CD4-positive, alpha-beta T cell treated with Interleukin-17A for 1 hour (primary cell): ENCODE results near the gene EVC2.

Experiments used
- DNase-seq: peaks from one replicate; pipeline ENCODE4 v3.0.0-alpha.2; 2020

EVC2 gene

GRCh38 chr4:5708449-5709206 is at the start of gene EVC2:
Gene EVC2, minus strand, starts transcription at chr4:5708559. Its CDS starts 46 bp downstream, at chr4:5708513.
- peak; percentile 13 for DNase-seq

- DNase-seq: no peak
These were observed 49.6 kb upstream of the EVC2 start for GRCh38 chr4:5757954-5758353.

- no peak for DNase-seq
These were observed 49.2 kb upstream of the EVC2 start for GRCh38 chr4:5757536-5757935.

GRCh38 chr4:5757091-5757490 is 48.7 kb upstream of the EVC2 start:
- DNase-seq: no peak

GRCh38 chr4:5756271-5756670 is 47.9 kb upstream of the EVC2 start:
- no peak for DNase-seq

GRCh38 chr4:5755679-5756078 is 47.3 kb upstream of the EVC2 start:
- no peak for DNase-seq

GRCh38 chr4:5755161-5755560 is 46.8 kb upstream of the EVC2 start:
- no peak for DNase-seq

- no peak for DNase-seq
These were observed 46.1 kb upstream of the EVC2 start for GRCh38 chr4:5754529-5754881.

GRCh38 chr4:5753766-5754528 is 45.6 kb upstream of the EVC2 start:
- DNase-seq: no peak

- DNase-seq: no peak
These were observed 45.0 kb upstream of the EVC2 start for GRCh38 chr4:5753366-5753765.

- DNase-seq: no peak
These were observed 44.2 kb upstream of the EVC2 start for GRCh38 chr4:5752376-5753184.

- no peak for DNase-seq
These were observed 43.5 kb upstream of the EVC2 start for GRCh38 chr4:5751666-5752375.

GRCh38 chr4:5750946-5751665 is 42.7 kb upstream of the EVC2 start:
- no peak for DNase-seq

GRCh38 chr4:5750052-5750945 is 41.9 kb upstream of the EVC2 start:
- no peak for DNase-seq

GRCh38 chr4:5749568-5749967 is 41.2 kb upstream of the EVC2 start:
- no peak for DNase-seq

GRCh38 chr4:5747738-5748375 is 39.5 kb upstream of the EVC2 start:
- no peak for DNase-seq

GRCh38 chr4:5746829-5747737 is 38.7 kb upstream of the EVC2 start:
- no peak for DNase-seq

GRCh38 chr4:5746250-5746649 is 37.9 kb upstream of the EVC2 start:
- DNase-seq: no peak

- no peak for DNase-seq
These were observed 34.6 kb upstream of the EVC2 start for GRCh38 chr4:5742968-5743367.

- DNase-seq: no peak
These were observed 34.0 kb upstream of the EVC2 start for GRCh38 chr4:5742388-5742787.
